H9 (cell line): ENCODE results near the gene TRIM22. TPM values are rescaled to one million over a fixed set of nuclear protein-coding genes. Genes with fewer than 3 reads are reported as not detected.

Experiments used
- DNase-seq: peaks from one replicate; pipeline ENCODE4 v3.0.0-alpha.2; 2017
- H2AFZ ChIP-seq: one replicate; pipeline ENCODE4 v1.6.1; 2013; ENCODE audit warnings: mild to moderate bottlenecking, low read length, control low read depth, moderate library complexity
- H2AK5ac ChIP-seq: 2 replicates; pipeline ENCODE4 v1.6.1; 2013; ENCODE audit warnings: low read length, control low read depth, mixed read lengths; ENCODE audit not compliant: insufficient read length
- H2BK120ac ChIP-seq: one replicate; pipeline ENCODE4 v1.6.1; 2013; ENCODE audit warnings: low read depth, mild to moderate bottlenecking, low read length, control low read depth, inconsistent platforms; ENCODE audit not compliant: poor library complexity, severe bottlenecking
- H2BK12ac ChIP-seq: 2 replicates; pipeline ENCODE4 v1.6.1; 2013; ENCODE audit warnings: low read length, control low read depth, mixed read lengths, low read depth; ENCODE audit not compliant: insufficient read length
- H2BK15ac ChIP-seq: 2 replicates; pipeline ENCODE4 v1.6.1; 2013; ENCODE audit warnings: low read depth, low read length, control low read depth
- H2BK20ac ChIP-seq: one replicate; pipeline ENCODE4 v1.6.1; 2013; ENCODE audit warnings: low read depth, mild to moderate bottlenecking, low read length, control low read depth, inconsistent platforms; ENCODE audit not compliant: poor library complexity, severe bottlenecking
- H2BK5ac ChIP-seq: 2 replicates; pipeline ENCODE4 v1.6.1; 2013; ENCODE audit warnings: low read length, control low read depth, mixed read lengths; ENCODE audit not compliant: insufficient read length
- H3K14ac ChIP-seq: 2 replicates; pipeline ENCODE4 v1.6.1; 2013; ENCODE audit warnings: low read length, control low read depth; ENCODE audit not compliant: insufficient read depth
- H3K18ac ChIP-seq: 2 replicates; pipeline ENCODE4 v1.6.1; 2013; ENCODE audit warnings: low read depth, mild to moderate bottlenecking, mixed read lengths, low read length, control low read depth; ENCODE audit not compliant: insufficient read length
- H3K23ac ChIP-seq: 2 replicates; pipeline ENCODE4 v1.6.1; 2013; ENCODE audit warnings: low read length, control low read depth, mixed read lengths, low read depth; ENCODE audit not compliant: insufficient read length
- H3K23me2 ChIP-seq: 2 replicates; pipeline ENCODE4 v1.6.1; 2013; ENCODE audit warnings: low read depth, mild to moderate bottlenecking, mixed read lengths, low read length, control low read depth; ENCODE audit not compliant: insufficient read length, poor library complexity, severe bottlenecking
- H3K27ac ChIP-seq: 2 replicates; pipeline ENCODE4 v1.5.1; 2013; ENCODE audit warnings: low read length, control low read depth, mixed read lengths, low read depth; ENCODE audit not compliant: insufficient read length
- H3K27me3 ChIP-seq: 2 replicates; pipeline ENCODE4 v1.6.1; 2013; ENCODE audit warnings: low read length, control low read depth, inconsistent platforms; ENCODE audit not compliant: insufficient read depth
- H3K4ac ChIP-seq: 2 replicates; pipeline ENCODE4 v1.6.1; 2013; ENCODE audit warnings: low read depth, mild to moderate bottlenecking, control low read depth, inconsistent platforms, low read length, moderate library complexity
- H3K4me1 ChIP-seq: 2 replicates; pipeline ENCODE4 v1.6.1; 2013; ENCODE audit warnings: low read length, control low read depth, inconsistent platforms; ENCODE audit not compliant: insufficient read depth
- H3K4me2 ChIP-seq: 2 replicates; pipeline ENCODE4 v1.6.1; 2013; ENCODE audit warnings: low read length, control low read depth, mixed read lengths; ENCODE audit not compliant: insufficient read length, insufficient read depth
- H3K56ac ChIP-seq: 2 replicates; pipeline ENCODE4 v1.6.1; 2013; ENCODE audit warnings: low read depth, mild to moderate bottlenecking, mixed read lengths, low read length, control low read depth; ENCODE audit not compliant: insufficient read length
- H3K79me1 ChIP-seq: 2 replicates; pipeline ENCODE4 v1.6.1; 2013; ENCODE audit warnings: low read depth, mild to moderate bottlenecking, moderate library complexity, low read length, control low read depth, inconsistent platforms; ENCODE audit not compliant: insufficient read depth, poor library complexity, severe bottlenecking
- H3K79me2 ChIP-seq: 2 replicates; pipeline ENCODE4 v1.6.1; 2013; ENCODE audit warnings: low read length, control low read depth, inconsistent platforms; ENCODE audit not compliant: insufficient read depth
- H3K9ac ChIP-seq: 2 replicates; pipeline ENCODE4 v1.6.1; 2013; ENCODE audit warnings: low read length, control low read depth, mixed read lengths; ENCODE audit not compliant: insufficient read length; ENCODE audit errors: extremely low read depth
- H3K9me3 ChIP-seq: one replicate; pipeline ENCODE4 v1.6.1; 2013; ENCODE audit warnings: low read depth, low read length, inconsistent platforms; ENCODE audit not compliant: control insufficient read depth
- H3T11ph ChIP-seq: one replicate; pipeline ENCODE4 v1.6.1; 2013; ENCODE audit warnings: mild to moderate bottlenecking, low read length, control low read depth, inconsistent platforms
- H4K20me1 ChIP-seq: one replicate; pipeline ENCODE4 v1.6.1; 2013; ENCODE audit not compliant: control insufficient read depth, insufficient read length, insufficient read depth
- H4K5ac ChIP-seq: 2 replicates; pipeline ENCODE4 v1.6.1; 2013; ENCODE audit warnings: low read depth, mild to moderate bottlenecking, mixed read lengths, low read length, control low read depth; ENCODE audit not compliant: insufficient read length
- H4K8ac ChIP-seq: replicated peaks from 2 replicates; pipeline ENCODE4 v1.6.1; 2013; ENCODE audit warnings: low read length, control low read depth, mixed read lengths, low read depth; ENCODE audit not compliant: insufficient read length
- H4K91ac ChIP-seq: 2 replicates; pipeline ENCODE4 v1.6.1; 2013; ENCODE audit warnings: low read depth, mild to moderate bottlenecking, moderate library complexity, mixed read lengths, low read length, control low read depth; ENCODE audit not compliant: insufficient read length
- H3K27ac Mint-ChIP-seq, 3 experiments: 2 replicates in 2 of 3; 3 replicates in 1 of 3; pipeline ENCODE4 v1.8.0; 2020 to 2021; ENCODE audit warnings: mixed read lengths in 3 of 3, mild to moderate bottlenecking in 1 of 3, moderate library complexity in 1 of 3
- H3K27me3 Mint-ChIP-seq: 2 replicates; pipeline ENCODE4 v1.8.0; 2021; ENCODE audit warnings: low read depth, mild to moderate bottlenecking, moderate library complexity, mixed read lengths
- H3K36me3 Mint-ChIP-seq, 3 experiments: 2 replicates in 2 of 3; 3 replicates in 1 of 3; pipeline ENCODE4 v1.8.0; 2020 to 2021; ENCODE audit warnings: low read depth in 3 of 3, mixed read lengths in 3 of 3; ENCODE audit not compliant: insufficient read depth in 1 of 3
- H3K4me1 Mint-ChIP-seq, 2 experiments: 2 replicates each; pipeline ENCODE4 v1.8.0; 2020; ENCODE audit warnings: mixed read lengths in 2 of 2
- H3K4me3 Mint-ChIP-seq, 2 experiments: 2 replicates in 1 of 2; 3 replicates in 1 of 2; pipeline ENCODE4 v1.8.0; 2020 to 2021; ENCODE audit warnings: mild to moderate bottlenecking in 2 of 2, mixed read lengths in 2 of 2, moderate library complexity in 1 of 2
- H3K9me3 Mint-ChIP-seq, 2 experiments: 2 replicates in 1 of 2; 3 replicates in 1 of 2; pipeline ENCODE4 v1.8.0; 2020; ENCODE audit warnings: mild to moderate bottlenecking in 2 of 2, mixed read lengths in 2 of 2, moderate library complexity in 1 of 2
- CTCF ChIP-seq: fragments of 200-600 bp; sonication (generic); conservative IDR thresholded peaks from 3 replicates; pipeline ENCODE4 v1.8.0; 2021; ENCODE audit warnings: antibody characterized with exemption, mild to moderate bottlenecking
- total RNA-seq: library from RNA; stranded (reverse); gene quantifications from 2 replicates; pipeline ENCODE4 v1.2.1, GENCODE V29; 2021

The TRIM22 gene
- total RNA-seq, 1 experiment from 2014 or later, result 78.6 TPM

DNA sequence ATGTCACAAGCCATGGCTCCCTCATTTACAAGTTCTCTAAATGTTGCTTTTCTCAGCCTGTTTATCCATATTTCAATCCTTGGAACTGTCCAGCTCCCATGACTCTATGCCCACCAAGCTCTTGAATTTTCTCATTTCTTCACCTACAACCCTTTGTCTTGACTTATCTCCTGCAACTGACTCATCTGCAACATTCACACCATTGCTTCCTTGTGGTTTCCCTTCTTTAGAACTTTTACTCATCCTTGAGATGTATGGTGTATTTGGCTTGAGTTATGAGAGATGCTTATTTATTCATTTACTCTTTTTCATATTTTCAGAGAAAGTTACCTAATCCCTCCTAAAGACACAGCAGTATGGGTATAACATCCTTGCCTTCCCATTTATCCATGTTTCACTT is 46.0 kb upstream of the TRIM22 start:
- H3K27me3 Mint-ChIP-seq, result no peaks in the 10 kb centered on the region

More for the DNA sequence above, 46.0 kb upstream of the TRIM22 start:
- Histone ChIP-seq H3K79me1 (no peaks in the 10 kb centered on the region), H3K4ac (no peak overlapping the region), H2BK12ac (no peak overlapping the region), H4K5ac (no peak overlapping the region), H3K79me2 (no peaks in the 10 kb centered on the region), H4K20me1 (no peaks in the 10 kb centered on the region), H3K9ac (no peak overlapping the region), H3K23me2 (no peaks in the 10 kb centered on the region), H3K23ac (no peak overlapping the region), H4K91ac (no peak overlapping the region), H3K56ac (no peak overlapping the region), H3K9me3 (no peaks in the 10 kb centered on the region), H2BK20ac (no peak overlapping the region), H2BK5ac (no peak overlapping the region), H3K18ac (no peak overlapping the region), H2AK5ac (no peak overlapping the region), H3K27me3 (no peaks in the 10 kb centered on the region), H3T11ph (no peak overlapping the region), H3K4me1 (no peaks in the 10 kb centered on the region), H2BK15ac (no peak overlapping the region), H2BK120ac (no peak overlapping the region), H2AFZ (no peak overlapping the region), H3K14ac (no peak overlapping the region), H3K27ac (no peak overlapping the region), H4K8ac (no peak overlapping the region), H3K4me2 (no peak overlapping the region)
- Mint-ChIP-seq H3K36me3 (no peaks in the 10 kb centered on the region), H3K27ac (peak overlapping the region in 1 of 3 experiments; percentile 12; a peak in 1 of 7 replicates), H3K4me3 (no peak overlapping the region), H3K4me1 (no peaks in the 10 kb centered on the region), H3K9me3 (no peaks in the 10 kb centered on the region)
- no peak for DNase-seq
- TF ChIP-seq CTCF, result no peak
